Left cardiac atrium (tissue), 4 donors: ENCODE data around the gene PRR22. TPM values are rescaled to one million over a fixed set of nuclear protein-coding genes. Genes with fewer than 3 reads are reported as not detected.

ENCODE experiments used
- ATAC-seq, 2 donors: fragments of 200-7000 bp; cut with Tn5 transposase; one replicate each; pipeline ENCODE4 v1.9.1; 2020; ENCODE audit warnings: mild to moderate bottlenecking in 2 of 2, moderate library complexity in 2 of 2
- DNase-seq: peaks from one replicate; pipeline ENCODE4 v3.0.0-alpha.2; 2020
- intact Hi-C, 2 donors: fragments of 100-400 bp; cut with DNase I; formaldehyde crosslinking; loops; one replicate each; pipeline versions ENCODE4 v1.14.1 to v1.15.1; 2022 to 2023
- total RNA-seq, 2 donors: library from RNA; stranded (reverse); fragmentation: NEBNext Ultra II Directional; extraction: Animal tissue kit (Norgen Biotek cat#: 25700); gene quantifications; one replicate each; pipeline ENCODE4 v1.2.1, GENCODE V29; 2021
- donor health status: DM: no; HTN: yes; CAD: no.
- donor health status: DM: no; HTN: yes; CAD: no; lungs with severe emphysema.
- donor health status: DM: yes; HTN: yes; CAD: no.
- donor health status: Dilated cardiomyopathy.

PRR22 gene
- total RNA-seq, 2 donors from 2014 or later: 0.47 to 1.7 TPM

DNA sequence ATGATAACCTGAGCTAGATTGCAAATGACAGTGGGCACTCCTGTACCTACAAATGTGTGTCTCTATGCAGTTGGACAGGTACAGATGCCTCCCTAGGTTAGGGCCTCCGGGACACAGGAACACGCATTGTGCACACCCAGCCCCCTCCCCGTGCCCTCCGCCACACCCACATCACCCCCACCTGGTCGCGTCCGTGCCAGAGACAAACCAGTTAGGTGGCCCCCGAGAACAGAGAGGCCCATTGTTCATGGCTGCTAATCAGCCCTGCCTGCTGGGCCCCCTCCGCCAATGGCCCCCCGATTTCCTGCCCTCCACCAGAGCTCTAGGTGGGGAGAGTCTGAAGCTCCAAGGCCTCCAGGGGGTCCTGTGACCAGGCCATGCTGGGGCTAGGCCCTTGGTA lies 34.0 kb upstream of the PRR22 start:
- intact Hi-C loops: no loop called here
- DNase-seq: no peak
- no peak for ATAC-seq

DNA sequence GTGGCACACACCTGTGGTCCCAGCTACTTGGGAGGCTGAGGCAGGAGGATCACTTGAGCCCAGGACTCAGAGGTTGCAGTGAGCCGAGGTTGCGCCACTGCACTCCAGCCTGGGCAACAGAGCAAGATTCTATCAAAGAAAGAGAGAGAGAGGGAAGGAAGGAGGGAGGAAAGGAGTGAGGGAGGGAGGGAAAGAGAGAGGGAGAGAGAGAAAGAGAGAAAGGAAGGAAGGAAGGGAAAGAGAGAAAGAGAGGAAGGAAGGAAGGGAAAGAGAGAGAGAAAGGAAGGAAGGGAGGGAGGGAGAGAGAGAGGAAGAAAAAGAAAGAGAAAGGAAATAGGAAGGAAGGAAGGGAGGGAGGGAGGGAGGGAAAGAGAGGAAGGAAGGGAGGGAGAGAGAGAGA lies 32.7 kb upstream of the PRR22 start:
- intact Hi-C loops: no loop called here
- ATAC-seq (no peak), DNase-seq (no peak)

DNA sequence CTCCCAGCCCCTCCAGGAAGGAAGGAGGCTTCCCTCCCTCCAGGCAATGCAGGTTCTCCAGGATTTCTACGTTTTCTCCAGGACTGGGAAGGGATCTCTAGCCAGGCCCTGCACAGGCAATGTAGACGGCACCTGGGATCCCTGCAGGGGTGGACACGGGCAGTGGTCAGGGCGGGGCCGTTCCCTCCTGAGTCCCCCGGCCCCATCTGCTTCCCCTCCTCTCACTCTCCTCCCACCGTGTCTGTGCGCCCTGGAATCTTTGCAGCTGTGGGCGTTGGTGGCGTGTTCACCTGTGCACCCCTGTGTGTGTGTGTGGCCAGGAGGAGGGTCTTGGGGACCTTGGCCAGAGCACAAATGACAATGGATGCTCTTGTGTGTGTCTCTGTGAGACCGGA lies 30.3 kb upstream of the PRR22 start:
- no peak for DNase-seq
- intact Hi-C loops: no loop called here
- ATAC-seq: no peak

DNA sequence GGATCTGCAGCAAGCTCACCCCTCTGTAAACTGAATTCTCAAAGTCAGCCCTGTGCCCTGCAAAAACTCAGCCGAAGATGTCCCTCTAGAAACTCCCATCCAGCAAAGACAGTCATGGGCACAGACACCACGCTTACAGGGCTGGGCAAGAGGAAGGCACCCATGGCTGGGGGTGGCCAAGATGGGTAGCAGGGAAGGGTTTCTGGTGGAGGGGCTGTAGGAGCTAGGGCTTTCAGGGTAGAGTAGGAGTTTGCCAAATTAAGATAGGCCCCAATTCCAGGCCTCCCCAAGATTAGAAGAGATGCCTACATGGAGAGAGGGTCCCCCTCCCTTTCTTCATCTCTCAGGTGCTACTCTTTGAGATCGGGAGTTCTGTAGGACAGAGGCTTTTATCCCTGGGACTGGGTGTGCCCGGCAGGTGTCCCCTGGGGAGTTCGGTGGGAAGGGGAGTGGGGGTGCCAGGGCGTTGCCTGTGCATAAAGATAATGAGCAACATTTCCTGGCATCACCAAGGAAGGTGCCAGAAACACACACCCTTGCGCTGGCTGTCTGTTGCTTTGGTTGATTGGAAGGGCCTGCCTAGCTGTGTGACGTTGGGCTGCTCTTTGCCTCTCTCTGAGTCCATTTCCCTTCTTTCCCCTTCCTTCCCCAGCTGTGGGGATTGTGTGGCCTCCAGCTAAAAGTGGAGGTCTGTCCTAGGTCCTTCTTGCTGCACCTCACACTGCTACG lies 29.7 kb upstream of the PRR22 start:
- DNase-seq (no peak), ATAC-seq (no peak)
- intact Hi-C loops: no loop called here

DNA sequence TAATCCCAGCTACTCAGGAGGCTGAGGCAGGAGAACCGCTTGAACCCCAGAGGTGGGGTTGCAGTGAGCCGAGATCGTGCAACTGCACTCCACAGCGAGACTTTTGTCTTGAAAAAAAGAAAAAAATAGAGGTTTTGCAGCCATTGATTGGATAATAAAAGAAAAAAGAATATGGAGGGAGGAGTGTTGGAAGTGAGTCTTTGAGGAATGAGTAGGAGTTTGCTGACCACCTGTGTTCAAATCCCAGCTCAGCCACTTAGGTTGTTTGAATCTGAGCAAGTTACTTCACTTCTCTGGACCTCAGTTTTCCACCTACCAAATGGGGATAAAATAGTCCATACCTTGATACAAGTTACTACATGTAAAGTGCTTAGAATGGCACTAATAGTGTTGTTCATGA lies 26.6 kb upstream of the PRR22 start:
- DNase-seq (no peak), ATAC-seq (no peak)
- intact Hi-C loops: no loop called here

DNA sequence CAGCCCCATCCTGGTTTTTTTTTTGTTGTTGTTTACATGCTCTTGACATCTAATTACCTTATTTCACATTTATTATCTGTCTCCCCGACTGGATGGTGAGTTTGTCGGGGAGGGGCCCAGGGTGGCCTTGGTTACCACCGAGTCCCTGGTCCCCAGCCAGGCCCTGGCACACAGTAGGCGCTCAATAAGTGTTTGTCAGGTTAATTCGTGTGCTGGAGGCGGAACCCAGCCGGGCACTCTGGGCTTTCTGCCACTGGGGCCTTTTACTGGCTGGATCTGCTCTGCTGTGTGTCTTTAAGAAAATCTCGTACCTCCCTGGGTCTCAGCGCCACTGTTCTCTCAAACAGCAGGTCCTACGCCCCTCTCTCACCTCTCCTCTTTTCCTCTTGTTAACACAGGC lies 24.9 kb upstream of the PRR22 start:
- intact Hi-C loops: loop anchor here in 1 of 2 donors (10.0 kb wide), 1 partner anchor 165 kb away; the partner anchor contains the start of gene RANBP3
- no peak for ATAC-seq
- no peak for DNase-seq

DNA sequence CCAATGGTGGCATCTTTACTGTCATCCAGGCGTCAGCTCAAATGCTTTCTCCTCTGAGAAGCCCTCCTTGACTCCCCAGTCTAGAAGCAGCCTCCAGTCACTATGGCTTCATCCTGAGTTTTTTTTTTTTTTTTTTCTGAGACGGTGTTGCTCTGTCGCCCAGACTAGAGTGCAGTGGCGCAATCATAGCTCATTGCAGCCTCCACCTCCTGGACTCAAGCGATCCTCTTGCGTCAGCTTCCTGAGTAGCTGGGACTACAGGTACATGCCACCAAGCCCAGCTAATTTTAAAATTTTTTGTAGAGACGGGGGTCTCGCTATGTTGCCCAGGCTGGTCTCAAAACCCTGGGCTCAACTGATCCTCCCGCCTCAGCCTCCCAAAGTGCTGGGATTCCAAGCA lies 24.5 kb upstream of the PRR22 start:
- intact Hi-C loops: loop anchor here in 1 of 2 donors (10.0 kb wide), 1 partner anchor 166 kb away; the partner anchor contains the start of gene RANBP3
- DNase-seq (no peak), ATAC-seq (no peak)

DNA sequence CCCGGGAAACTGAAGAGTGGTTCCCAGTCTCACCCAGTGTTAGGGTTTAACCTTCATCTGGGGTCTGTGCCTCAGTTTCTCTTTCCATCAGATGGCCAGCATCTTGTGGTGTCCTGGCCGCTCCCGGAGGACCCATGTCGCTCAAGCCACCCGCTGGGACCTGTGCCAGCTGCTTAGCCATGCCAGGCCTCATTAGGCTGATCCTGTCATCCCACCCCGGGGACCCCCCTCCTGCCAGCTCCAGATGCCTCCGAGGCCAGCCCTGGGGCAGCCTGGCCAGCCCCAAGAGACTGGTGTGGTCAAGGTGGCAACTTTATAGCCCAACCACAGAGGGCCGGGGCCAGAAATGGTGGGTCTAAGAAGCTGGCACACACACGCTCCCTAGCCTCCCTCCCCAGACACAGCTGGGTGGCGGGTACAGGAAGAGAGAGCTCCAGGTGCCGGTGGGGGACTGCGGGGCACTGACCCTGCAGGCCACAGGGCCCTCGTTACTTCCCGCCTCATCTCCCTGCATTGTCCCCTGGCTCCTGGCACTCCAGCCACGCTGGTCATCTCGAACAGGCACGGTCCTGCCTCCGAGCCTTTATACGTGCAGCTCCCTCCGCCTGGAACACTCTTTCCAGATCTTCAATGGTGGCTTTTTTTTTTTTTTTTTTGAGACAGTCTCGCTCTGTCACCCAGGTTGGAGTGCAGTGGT lies 23.7 kb upstream of the PRR22 start:
- ATAC-seq: no peak
- peak; percentile 23 for DNase-seq
- intact Hi-C loops: loop anchor here in 1 of 2 donors (10.0 kb wide), 1 partner anchor 167 kb away; the partner anchor contains the start of gene RANBP3

DNA sequence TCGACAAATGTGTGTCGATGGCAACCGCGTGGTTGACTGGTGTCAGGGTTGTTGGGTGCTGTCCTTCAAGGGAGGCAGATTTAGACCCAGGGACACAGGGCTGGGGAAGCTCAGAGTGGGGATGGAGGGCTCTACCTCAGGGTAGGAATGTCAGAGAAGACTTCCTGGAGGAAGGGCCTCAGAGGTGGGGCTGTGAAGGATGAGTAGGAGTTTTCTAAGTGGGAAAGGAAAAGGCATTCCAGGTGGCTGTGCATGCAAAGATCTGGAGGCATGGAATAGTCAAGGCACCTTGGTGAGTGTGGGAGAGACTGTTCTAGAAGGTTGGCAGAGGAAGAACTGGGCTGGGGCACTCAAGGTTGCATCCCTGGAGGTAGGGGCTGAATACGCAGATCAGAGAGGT lies 22.4 kb upstream of the PRR22 start:
- DNase-seq (no peak), ATAC-seq (no peak)
- intact Hi-C loops: loop anchor here in 1 of 2 donors (10.0 kb wide), 1 partner anchor 168 kb away; the partner anchor contains the start of gene RANBP3

DNA sequence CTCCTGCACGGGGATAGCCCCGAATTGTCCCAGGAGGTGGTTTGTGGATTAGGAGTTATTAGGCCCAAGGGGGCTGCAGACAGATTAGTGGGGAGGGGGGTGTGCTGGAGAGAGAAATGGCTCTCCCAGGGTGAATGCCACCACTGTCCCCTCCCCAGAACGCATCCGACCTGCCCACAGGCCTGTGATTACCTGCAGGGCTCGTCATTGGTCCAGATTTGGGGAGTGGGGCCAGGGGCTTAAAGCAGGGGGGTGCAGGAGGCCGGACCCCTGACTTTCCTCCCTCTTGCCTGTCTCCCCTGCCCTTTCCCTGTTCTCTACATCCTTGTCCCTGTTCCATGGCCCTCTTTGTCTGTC lies 21.6 kb upstream of the PRR22 start:
- ATAC-seq (no peak), DNase-seq (no peak)
- intact Hi-C loops: loop anchor here in 1 of 2 donors (10.0 kb wide), 1 partner anchor 169 kb away; the partner anchor contains the start of gene RANBP3

DNA sequence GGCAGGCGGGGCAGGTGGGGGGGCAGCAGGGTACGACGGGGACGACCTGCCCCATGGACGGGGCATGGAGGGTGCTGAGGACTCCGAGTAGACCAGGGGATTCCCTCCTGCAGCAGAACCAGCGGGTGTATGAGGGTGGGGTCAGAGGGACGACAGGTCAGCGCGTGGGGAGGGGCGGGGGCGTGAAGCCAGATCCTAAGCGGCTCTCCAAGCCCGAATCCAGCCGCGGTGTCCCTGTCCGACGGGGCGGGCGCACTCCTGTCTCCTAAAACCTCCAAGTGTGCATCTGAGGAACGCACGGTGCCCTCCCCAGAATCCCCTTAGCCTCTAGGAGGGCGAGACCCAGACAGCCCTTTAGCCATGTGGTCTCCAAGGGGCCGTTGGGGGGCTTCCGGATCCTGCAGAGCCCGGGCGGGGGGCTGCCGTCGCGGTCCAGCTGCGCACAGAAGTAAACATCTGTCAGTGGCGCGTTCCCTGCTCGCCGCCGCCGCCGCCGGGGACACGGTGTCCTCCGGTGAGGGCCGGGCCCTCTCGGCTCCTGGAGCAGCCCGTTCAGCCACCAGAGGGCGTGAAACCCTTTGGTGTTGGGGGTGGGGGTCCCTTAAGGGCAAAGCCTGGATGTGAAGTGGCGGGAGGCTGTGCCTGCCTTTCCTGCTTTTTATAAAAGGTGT lies 21.1 kb upstream of the PRR22 start:
- peak; percentile 77 for DNase-seq
- ATAC-seq: peak; percentile 46 to 58
- intact Hi-C loops: loop anchor here in 1 of 2 donors (2.0 to 10.0 kb wide), 2 partner anchors 89 to 169 kb away; partner anchors contain the start of gene RANBP3

DNA sequence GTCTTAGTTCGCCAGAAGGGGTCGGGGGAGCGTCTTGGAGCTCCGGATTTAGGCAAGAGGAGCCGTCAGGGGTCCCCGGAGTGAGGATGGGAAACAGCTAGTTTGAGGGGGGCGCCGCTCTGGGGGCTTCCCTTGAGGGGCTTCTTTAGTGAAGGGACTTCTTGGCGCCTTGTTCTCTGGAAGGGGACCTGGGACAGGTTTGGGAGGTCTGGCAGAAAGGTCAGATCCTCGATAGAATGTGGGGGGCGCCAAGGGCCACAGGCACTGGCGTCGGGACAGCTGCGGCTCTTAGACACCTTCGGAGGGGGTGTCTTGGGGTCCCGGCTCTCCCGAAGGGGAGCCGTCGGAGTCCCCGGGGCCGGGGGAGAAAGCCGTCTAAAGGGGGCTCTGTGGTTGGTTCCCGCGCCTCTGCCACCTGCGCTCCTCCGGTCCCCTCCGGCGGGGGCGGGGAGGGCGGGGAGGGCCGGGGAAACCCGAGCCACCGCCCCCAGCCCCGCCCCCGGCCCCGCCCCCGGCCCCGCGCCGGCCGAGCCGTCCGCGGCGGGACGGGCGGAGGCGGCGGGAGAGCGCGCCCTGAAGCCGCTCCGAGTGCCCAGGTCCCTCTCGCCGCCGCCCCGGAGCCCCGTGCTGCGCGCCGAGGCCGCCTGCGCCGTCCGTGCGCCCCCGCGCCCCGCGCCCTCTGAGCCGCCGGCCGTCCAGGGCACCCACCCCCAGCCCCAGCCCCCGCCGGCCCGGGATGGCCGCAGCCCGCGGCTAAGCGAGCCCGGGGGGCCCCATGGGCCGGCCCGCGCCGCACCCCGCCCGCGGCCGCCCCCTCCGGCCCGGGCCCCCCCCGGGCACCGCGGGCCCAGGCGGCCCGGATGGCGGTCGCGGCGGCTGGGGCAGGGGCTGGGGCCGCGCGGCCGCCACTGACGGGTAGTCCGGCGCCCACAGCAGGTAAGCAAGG lies 20.2 kb upstream of the PRR22 start, which contains the start of gene NRTN:
Gene NRTN, plus strand, starts transcription at position 552 of the 946 bp plus-strand sequence. CDS start 19,099 bp downstream, outside the sequence.
- ATAC-seq (peak; percentile 61 to 67), DNase-seq (no peak)
- intact Hi-C loops: loop anchor here (2.0 to 10.0 kb wide), 3 partner anchors 88 to 170 kb away; partner anchors contain the start of gene RANBP3 (in 1 of the 2)

DNA sequence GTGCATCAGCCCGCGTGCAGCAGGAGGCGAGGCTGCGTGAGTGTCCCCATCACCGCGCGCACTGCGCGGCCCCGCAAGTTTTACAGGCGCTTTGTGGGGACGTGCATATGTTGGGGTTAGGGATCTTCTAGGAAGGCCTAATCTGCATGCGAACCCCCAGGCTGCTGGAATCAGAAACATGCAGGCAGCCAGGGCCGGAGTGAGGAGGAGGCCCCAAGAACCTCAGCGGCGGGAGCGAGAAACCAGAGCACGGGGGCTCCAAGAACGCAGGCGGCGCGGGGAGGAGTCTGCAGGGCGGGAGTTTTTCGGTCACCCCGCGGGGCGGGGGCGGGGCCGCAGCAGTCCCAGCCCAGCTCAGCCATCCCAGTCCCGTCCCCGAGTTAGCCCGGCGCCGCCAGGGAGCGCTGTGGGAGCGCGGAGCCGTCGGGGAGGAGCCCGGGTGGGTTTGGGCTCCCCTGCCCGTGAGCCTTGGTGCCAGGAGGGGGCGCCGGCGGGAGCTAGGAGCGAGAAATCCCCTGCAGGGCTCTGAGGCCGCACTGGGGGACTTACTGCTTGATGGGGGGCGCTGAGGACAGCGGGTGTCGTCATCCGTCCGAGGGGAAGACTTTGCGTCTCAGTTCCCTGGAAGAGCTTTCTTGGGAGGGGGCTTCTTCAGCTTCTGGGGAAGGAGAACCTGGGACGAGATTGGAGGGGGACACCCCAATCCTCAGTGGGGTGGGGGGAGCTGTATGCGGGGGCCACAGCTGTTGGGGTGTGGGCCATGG lies 19.4 kb upstream of the PRR22 start:
- peak; percentile 89 for DNase-seq
- intact Hi-C loops: loop anchor here (2.0 to 10.0 kb wide), 3 partner anchors 88 to 171 kb away; partner anchors contain the start of gene RANBP3 (in 1 of the 2)

DNA sequence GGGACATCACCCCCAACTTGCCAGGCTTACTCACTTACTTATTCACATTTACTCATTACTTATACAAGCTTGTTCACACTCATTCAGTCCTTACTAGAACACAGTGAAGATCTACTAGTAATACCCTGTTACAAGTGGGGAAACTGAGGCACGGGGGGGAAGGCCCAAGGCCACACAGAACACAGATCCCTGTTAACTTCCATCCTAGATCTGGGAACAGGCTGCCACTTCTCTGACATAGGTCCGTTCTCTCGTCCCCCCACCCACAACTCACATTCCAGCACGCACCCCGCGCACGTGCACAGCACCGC lies 18.9 kb upstream of the PRR22 start:
- no peak for ATAC-seq
- intact Hi-C loops: loop anchor here (5.0 to 10.0 kb wide), 2 partner anchors 89 to 171 kb away; partner anchors contain the start of gene RANBP3 (in 1 of the 2)
- no peak for DNase-seq

More for the DNA sequence above, 19.4 kb upstream of the PRR22 start:
- peak; percentile 88 to 90 for ATAC-seq

DNA sequence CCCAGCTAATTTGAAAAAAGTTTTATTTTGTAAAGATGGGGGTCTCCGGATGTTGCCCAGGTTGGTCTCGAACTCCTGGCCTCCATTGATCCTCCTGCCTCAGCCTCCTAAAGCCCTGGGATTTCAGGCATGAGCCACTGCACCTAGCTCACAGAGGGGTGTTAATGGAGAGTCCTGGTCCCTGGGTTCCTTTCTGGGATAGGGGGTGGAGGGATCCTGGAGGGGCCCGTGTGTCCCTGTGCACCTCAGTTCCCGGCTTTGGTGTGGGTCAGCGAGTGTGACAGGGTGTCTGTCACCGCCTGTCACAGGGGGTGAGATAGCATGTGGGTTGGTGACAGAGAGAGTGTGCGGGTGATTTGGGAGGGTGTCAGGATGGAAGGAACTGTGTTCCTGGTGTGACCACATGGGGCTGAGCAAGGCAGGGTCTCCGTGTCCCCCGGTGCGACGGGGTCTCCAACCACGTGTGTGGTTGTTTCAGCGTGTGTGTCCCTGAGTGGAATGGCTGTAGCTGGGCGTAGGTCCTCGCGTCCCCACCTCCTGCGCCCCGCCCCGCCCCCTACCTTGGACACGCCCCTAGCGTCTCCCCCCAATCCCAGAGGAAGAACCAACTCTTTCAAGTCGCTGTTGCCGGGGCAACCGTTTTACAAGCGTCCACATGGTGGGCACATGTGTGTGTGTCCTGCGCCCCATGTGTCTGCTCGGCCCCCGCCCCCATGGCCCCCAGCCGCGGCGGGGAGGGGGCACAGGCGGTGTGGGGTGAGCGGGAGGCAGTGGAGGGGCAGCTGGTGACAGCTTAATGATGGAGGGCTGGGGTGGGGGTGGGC lies 17.5 kb upstream of the PRR22 start:
- DNase-seq (peak; percentile 64), ATAC-seq (no peak)
- intact Hi-C loops: loop anchor here (5.0 to 10.0 kb wide), 2 partner anchors 90 to 173 kb away; partner anchors contain the start of gene RANBP3 (in 1 of the 2)

DNA sequence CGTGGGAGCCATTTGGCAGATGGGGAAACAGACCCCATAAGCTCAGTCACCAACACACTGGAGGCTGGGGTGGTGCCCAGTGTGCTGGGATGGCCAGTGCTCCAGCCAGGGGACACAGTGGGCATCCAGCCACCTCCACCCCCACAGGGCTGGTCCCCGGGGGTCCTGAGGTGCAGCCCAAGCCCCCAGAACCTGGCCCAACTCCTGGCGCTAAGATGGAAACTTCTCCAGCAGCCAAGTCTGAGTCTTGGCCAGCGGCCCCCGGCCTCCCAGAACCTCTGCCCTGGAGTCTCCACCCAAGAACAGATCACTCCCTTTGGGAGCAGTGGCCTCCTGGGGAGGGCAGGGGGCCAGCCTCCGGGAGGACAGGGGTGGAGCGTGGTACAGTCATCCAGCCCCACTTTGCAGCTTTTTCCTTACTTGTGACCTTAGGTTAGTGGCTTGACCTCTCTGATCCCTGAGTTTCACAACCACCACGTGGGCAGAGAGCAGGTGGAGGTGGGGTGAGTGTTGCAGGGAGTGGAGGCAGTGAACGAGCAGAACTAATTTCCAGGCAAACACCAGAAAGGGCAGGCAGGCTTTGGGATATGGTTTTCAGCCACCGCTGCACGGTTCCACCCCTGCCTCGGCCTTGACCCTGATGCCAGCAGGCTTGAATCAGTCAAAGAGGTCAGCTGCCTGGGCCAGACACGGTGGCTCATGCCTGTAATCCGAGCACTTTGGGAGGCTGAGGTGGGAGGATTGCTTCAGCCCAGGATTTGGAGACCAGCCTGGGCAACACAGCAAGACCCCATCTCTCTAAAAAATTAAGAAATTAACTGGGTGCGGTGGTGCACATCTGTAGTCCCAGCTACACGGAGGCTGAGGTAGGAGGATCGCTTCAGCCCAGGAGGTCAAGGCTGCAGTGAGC lies 16.1 kb upstream of the PRR22 start:
- no peak for ATAC-seq
- DNase-seq: no peak
- intact Hi-C loops: loop anchor here (5.0 to 10.0 kb wide), 2 partner anchors 92 to 174 kb away; partner anchors contain the start of gene RANBP3 (in 1 of the 2)
